Keratinocyte (primary cell): ENCODE measurements around the gene OGDH. TPM values are rescaled to one million over a fixed set of nuclear protein-coding genes. Genes with fewer than 3 reads are reported as not detected.

ENCODE experiments used
- DNase-seq: peaks from one replicate; pipeline ENCODE4 v3.0.0-alpha.2; 2011; ENCODE audit warnings: low read depth, missing footprints, low spot score
- FAIRE-seq: peaks from 2 replicates; lab custom pipeline; 2011; peaks lifted over from hg19 to GRCh38; lab: Jason Lieb, UNC
- H2AFZ ChIP-seq: 2 replicates; pipeline ENCODE4 v1.6.0; 2012; ENCODE audit warnings: low read length, control low read depth, inconsistent platforms; ENCODE audit not compliant: control insufficient read depth
- H3K27ac ChIP-seq: 2 replicates; pipeline ENCODE4 v1.5.1; 2011; ENCODE audit warnings: low read length; ENCODE audit not compliant: control insufficient read depth, insufficient read depth
- H3K27me3 ChIP-seq: 3 replicates; pipeline ENCODE4 v1.6.0; 2011; ENCODE audit warnings: low read length; ENCODE audit not compliant: control insufficient read depth, insufficient read depth; ENCODE audit errors: extremely low read depth
- H3K36me3 ChIP-seq, 2 experiments: 2 replicates in 1 of 2; 3 replicates in 1 of 2; pipeline ENCODE4 v1.5.1; 2011; ENCODE audit warnings: low read length in 2 of 2, mild to moderate bottlenecking in 1 of 2; ENCODE audit not compliant: control insufficient read depth in 2 of 2, insufficient read depth in 2 of 2; ENCODE audit errors: extremely low read depth in 1 of 2
- H3K4me1 ChIP-seq: 3 replicates; pipeline ENCODE4 v1.5.1; 2011; ENCODE audit warnings: low read length; ENCODE audit not compliant: control insufficient read depth, insufficient read depth; ENCODE audit errors: extremely low read depth
- H3K4me2 ChIP-seq: 3 replicates; pipeline ENCODE4 v1.6.0; 2011; ENCODE audit warnings: low read depth, low read length; ENCODE audit not compliant: control insufficient read depth, insufficient read depth; ENCODE audit errors: extremely low read depth
- H3K4me3 ChIP-seq, 3 experiments: fragments of 200-600 bp in 1 of 3; sonication (generic) in 1 of 3; 2 replicates in 2 of 3; 3 replicates in 1 of 3; pipeline ENCODE4 v1.5.1; 2011 to 2016; ENCODE audit warnings: low read length in 3 of 3, mild to moderate bottlenecking in 3 of 3, control low read depth in 2 of 3, inconsistent platforms in 1 of 3, low read depth in 1 of 3, mixed read lengths in 1 of 3, mixed run types in 1 of 3, moderate library complexity in 1 of 3; ENCODE audit not compliant: control insufficient read depth in 2 of 3, insufficient read depth in 2 of 3; ENCODE audit errors: extremely low read depth in 1 of 3
- H3K79me2 ChIP-seq: 2 replicates; pipeline ENCODE4 v1.6.0; 2012; ENCODE audit warnings: low read length; ENCODE audit not compliant: control insufficient read depth, insufficient read depth
- H3K9ac ChIP-seq: 3 replicates; pipeline ENCODE4 v1.6.0; 2011; ENCODE audit warnings: low read length; ENCODE audit not compliant: control insufficient read depth, insufficient read depth; ENCODE audit errors: extremely low read depth
- H3K9me1 ChIP-seq: 3 replicates; pipeline ENCODE4 v1.6.0; 2011; ENCODE audit warnings: low read length; ENCODE audit not compliant: control insufficient read depth, insufficient read depth; ENCODE audit errors: extremely low read depth
- H3K9me3 ChIP-seq: 2 replicates; pipeline ENCODE4 v1.5.1; 2012; ENCODE audit warnings: low read depth, low read length; ENCODE audit not compliant: control insufficient read depth
- H4K20me1 ChIP-seq: 3 replicates; pipeline ENCODE4 v1.6.0; 2011; ENCODE audit warnings: low read length; ENCODE audit not compliant: control insufficient read depth, insufficient read depth; ENCODE audit errors: extremely low read depth
- EZH2 ChIP-seq: IDR thresholded peaks from one replicate; pipeline ENCODE4 v1.6.1; 2012; ENCODE audit warnings: inconsistent platforms, mild to moderate bottlenecking, low read length, moderate library complexity
- dilution Hi-C: fragments of 300-500 bp; cut with MboI; formaldehyde crosslinking; loops from one replicate; pipeline ENCODE4 v1.7.0; 2020; ENCODE audit warnings: low sequenced_read_pairs; ENCODE audit not compliant: extremely low pct_ligation_motif_present
- polyA plus RNA-seq, 5 experiments: library from polyadenylated mRNA; depleted of rRNA in 3 of 5; stranded (reverse) in 3 of 5; stranded (forward) in 1 of 5; unstranded in 1 of 5; fragments of >200 nt; gene quantifications; 1 replicate in 1 of 5; 2 replicates in 3 of 5; 3 replicates in 1 of 5; pipeline versions ENCODE4 v1.2.1 to v1.2.3, GENCODE V29; 2011 to 2012; ENCODE audit warnings: missing spikeins in 2 of 5, low read depth in 1 of 5, low replicate concordance in 1 of 5
- TF ChIP-seq, protein P1 (sequence below), 3 experiments: IDR thresholded peaks in 1 of 3; conservative IDR thresholded peaks in 1 of 3; optimal IDR thresholded peaks in 1 of 3; 2 replicates in 2 of 3; 3 replicates in 1 of 3; pipeline versions ENCODE3 to v1.5.1; 2011; ENCODE audit warnings: low read length in 3 of 3, mild to moderate bottlenecking in 3 of 3, moderate library complexity in 2 of 3, control low read depth in 1 of 3, inconsistent platforms in 1 of 3; ENCODE audit not compliant: insufficient read depth in 2 of 3; ENCODE audit errors: extremely low read depth in 1 of 3

The OGDH gene
- polyA plus RNA-seq, 1 donor (not counting 4 experiments of a cell fraction or from before 2014, with no cell fraction given): 46.4 TPM

- H3K79me2 ChIP-seq: peaks cover 8% of the 10 kb centered on the region
- H3K4me1 ChIP-seq: peaks cover 9% of the 10 kb centered on the region
- no peak for TF ChIP-seq EZH2
- TF ChIP-seq, protein P1, sequence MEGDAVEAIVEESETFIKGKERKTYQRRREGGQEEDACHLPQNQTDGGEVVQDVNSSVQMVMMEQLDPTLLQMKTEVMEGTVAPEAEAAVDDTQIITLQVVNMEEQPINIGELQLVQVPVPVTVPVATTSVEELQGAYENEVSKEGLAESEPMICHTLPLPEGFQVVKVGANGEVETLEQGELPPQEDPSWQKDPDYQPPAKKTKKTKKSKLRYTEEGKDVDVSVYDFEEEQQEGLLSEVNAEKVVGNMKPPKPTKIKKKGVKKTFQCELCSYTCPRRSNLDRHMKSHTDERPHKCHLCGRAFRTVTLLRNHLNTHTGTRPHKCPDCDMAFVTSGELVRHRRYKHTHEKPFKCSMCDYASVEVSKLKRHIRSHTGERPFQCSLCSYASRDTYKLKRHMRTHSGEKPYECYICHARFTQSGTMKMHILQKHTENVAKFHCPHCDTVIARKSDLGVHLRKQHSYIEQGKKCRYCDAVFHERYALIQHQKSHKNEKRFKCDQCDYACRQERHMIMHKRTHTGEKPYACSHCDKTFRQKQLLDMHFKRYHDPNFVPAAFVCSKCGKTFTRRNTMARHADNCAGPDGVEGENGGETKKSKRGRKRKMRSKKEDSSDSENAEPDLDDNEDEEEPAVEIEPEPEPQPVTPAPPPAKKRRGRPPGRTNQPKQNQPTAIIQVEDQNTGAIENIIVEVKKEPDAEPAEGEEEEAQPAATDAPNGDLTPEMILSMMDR (optimal IDR thresholded peaks at IDR 0.05 in 1 of 3, IDR thresholded peaks at IDR 0.05 in 1 of 3, conservative IDR thresholded peaks at IDR 0.05 in 1 of 3; ENCODE audit: extremely low read depth in 1 of 3, insufficient read depth in 2 of 3, low read length in 3 of 3): no peak
- no peak overlapping the region for H3K9ac ChIP-seq
- H4K20me1 ChIP-seq: no peaks in the 10 kb centered on the region
- no peaks in the 10 kb centered on the region for H3K9me3 ChIP-seq
- no peak overlapping the region for H3K4me2 ChIP-seq
- FAIRE-seq (no peak), DNase-seq (no peak)
- no peak overlapping the region for H3K4me3 ChIP-seq
- no peaks in the 10 kb centered on the region for H3K27me3 ChIP-seq
- no peaks in the 10 kb centered on the region for H3K36me3 ChIP-seq
- H2AFZ ChIP-seq: no peak overlapping the region
- H3K27ac ChIP-seq: no peak overlapping the region
- no peaks in the 10 kb centered on the region for H3K9me1 ChIP-seq
- dilution Hi-C loops: no loop called here
Measured at GRCh38 chr7:44602576-44602910, 3.9 kb upstream of the OGDH start.

DNA sequence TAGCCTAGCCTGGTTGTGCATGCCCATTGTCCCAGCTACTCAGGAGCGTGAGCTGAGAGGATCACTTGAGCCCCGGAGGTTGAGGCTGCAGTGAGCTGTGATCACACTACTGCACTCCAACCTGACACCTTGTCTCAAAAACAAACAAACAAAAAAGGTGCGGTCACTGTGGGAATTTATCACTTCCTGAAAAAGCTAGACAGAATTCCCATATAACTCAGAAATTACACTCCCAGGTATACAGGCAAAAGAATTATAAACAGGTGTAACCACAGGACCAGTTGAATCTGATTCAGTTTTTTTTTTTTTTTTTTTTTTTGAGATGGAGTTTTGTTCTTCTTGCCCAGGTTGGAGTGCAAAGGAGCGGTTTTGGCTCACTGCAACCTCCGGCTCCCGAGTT is 3.2 kb upstream of the OGDH start:
- H3K79me2 ChIP-seq: peaks cover 13% of the 10 kb centered on the region
- H3K4me1 ChIP-seq: peaks cover 10% of the 10 kb centered on the region
- no peak overlapping the region for H3K9ac ChIP-seq
- no peak overlapping the region for H3K4me2 ChIP-seq
- TF ChIP-seq EZH2: no peak
- TF ChIP-seq, protein P1 (optimal IDR thresholded peaks at IDR 0.05 in 1 of 3, IDR thresholded peaks at IDR 0.05 in 1 of 3, conservative IDR thresholded peaks at IDR 0.05 in 1 of 3; ENCODE audit: extremely low read depth in 1 of 3, insufficient read depth in 2 of 3, low read length in 3 of 3): no peak
- H3K36me3 ChIP-seq: no peaks in the 10 kb centered on the region
- dilution Hi-C loops: no loop called here
- H2AFZ ChIP-seq: no peak overlapping the region
- DNase-seq (no peak), FAIRE-seq (no peak)
- H3K9me3 ChIP-seq: no peaks in the 10 kb centered on the region
- H4K20me1 ChIP-seq: no peaks in the 10 kb centered on the region
- H3K9me1 ChIP-seq: no peaks in the 10 kb centered on the region
- H3K27ac ChIP-seq: no peak overlapping the region
- H3K27me3 ChIP-seq: no peaks in the 10 kb centered on the region
- no peak overlapping the region for H3K4me3 ChIP-seq
